ENCODE data around the gene SH2B3. TPM values are rescaled to one million over a fixed set of nuclear protein-coding genes. Genes with fewer than 3 reads are reported as not detected.

The SH2B3 gene
- total and polyA plus RNA-seq, 2 of the 13 experiments (the other 11 are each of a cell fraction or from before 2014, with no cell fraction given): 6.8 to 6.9 TPM

DNA sequence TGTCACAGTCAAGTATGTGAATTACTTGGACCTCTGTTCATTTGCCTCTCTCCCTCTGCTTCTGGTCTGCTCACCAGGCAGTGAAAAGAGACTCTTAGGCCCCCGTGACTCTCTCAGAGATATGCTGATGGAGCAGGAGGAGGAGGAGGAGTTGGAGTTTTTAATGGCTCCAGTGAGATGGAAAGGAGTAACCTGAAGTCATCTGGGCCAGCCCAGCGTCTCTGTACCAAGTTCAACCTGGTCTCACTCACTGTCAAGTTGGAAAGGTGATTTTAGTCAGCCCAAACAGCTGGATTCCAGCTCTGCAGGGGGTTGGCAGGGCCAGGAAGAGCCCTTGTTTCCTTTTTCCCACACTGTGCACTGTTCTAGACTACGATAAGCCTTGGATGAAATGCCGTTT is 48.6 kb downstream of the SH2B3 start:
- Histone ChIP-seq H3K36me3 (replicated peaks in 1 of 2; ENCODE audit: control insufficient read depth in 1 of 2, insufficient read depth in 2 of 2, low read length in 2 of 2) (peaks cover 41 to 83% of the 10 kb centered on the region in 2 experiments), H3K4me1 (ENCODE audit: insufficient read depth, low read length) (no peaks in the 10 kb centered on the region), H3K79me2 (ENCODE audit: insufficient read depth, low read length) (no peaks in the 10 kb centered on the region), H3K9me3 (ENCODE audit: low read length) (no peaks in the 10 kb centered on the region), H3K27ac (ENCODE audit: extremely low read length, insufficient read depth, low read length) (no peak overlapping the region), H2AFZ (ENCODE audit: low read length) (no peak overlapping the region), H3K4me3 (replicated peaks in 1 of 3; ENCODE audit: insufficient read depth in 1 of 3, low read depth in 2 of 3, low read length in 3 of 3) (no peak overlapping the region), H3K4me2 (ENCODE audit: low read depth, low read length) (no peak overlapping the region), H3K9ac (ENCODE audit: insufficient read depth, low read depth, low read length) (no peak overlapping the region), H4K20me1 (ENCODE audit: insufficient read depth, low read length) (0 out of 2 replicates have a peak, but pooled peaks cover 8% of the 10 kb centered on the region), H3K27me3 (ENCODE audit: control insufficient read depth in 1 of 2, insufficient read depth in 2 of 2, low read length in 2 of 2) (no peaks in the 10 kb centered on the region)
- POLR2A ChIA-PET: no interaction called here
- FAIRE-seq (no peak), ATAC-seq (no peak), DNase-seq (ENCODE audit: low spot score) (no peak)
- TF ChIP-seq, protein P1, sequence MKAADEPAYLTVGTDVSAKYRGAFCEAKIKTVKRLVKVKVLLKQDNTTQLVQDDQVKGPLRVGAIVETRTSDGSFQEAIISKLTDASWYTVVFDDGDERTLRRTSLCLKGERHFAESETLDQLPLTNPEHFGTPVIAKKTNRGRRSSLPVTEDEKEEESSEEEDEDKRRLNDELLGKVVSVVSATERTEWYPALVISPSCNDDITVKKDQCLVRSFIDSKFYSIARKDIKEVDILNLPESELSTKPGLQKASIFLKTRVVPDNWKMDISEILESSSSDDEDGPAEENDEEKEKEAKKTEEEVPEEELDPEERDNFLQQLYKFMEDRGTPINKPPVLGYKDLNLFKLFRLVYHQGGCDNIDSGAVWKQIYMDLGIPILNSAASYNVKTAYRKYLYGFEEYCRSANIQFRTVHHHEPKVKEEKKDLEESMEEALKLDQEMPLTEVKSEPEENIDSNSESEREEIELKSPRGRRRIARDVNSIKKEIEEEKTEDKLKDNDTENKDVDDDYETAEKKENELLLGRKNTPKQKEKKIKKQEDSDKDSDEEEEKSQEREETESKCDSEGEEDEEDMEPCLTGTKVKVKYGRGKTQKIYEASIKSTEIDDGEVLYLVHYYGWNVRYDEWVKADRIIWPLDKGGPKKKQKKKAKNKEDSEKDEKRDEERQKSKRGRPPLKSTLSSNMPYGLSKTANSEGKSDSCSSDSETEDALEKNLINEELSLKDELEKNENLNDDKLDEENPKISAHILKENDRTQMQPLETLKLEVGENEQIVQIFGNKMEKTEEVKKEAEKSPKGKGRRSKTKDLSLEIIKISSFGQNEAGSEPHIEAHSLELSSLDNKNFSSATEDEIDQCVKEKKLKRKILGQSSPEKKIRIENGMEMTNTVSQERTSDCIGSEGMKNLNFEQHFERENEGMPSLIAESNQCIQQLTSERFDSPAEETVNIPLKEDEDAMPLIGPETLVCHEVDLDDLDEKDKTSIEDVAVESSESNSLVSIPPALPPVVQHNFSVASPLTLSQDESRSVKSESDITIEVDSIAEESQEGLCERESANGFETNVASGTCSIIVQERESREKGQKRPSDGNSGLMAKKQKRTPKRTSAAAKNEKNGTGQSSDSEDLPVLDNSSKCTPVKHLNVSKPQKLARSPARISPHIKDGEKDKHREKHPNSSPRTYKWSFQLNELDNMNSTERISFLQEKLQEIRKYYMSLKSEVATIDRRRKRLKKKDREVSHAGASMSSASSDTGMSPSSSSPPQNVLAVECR (CRISPR knock-in tag; IDR thresholded peaks at IDR 0.05; ENCODE audit: borderline replicate concordance): no peak
- TF ChIP-seq ZNF44 (CRISPR knock-in tag; IDR thresholded peaks at IDR 0.05): no peak
- no peak for TF ChIP-seq ZNF235 (CRISPR knock-in tag; IDR thresholded peaks at IDR 0.05; ENCODE audit: borderline replicate concordance)
- TF ChIP-seq, protein P2, sequence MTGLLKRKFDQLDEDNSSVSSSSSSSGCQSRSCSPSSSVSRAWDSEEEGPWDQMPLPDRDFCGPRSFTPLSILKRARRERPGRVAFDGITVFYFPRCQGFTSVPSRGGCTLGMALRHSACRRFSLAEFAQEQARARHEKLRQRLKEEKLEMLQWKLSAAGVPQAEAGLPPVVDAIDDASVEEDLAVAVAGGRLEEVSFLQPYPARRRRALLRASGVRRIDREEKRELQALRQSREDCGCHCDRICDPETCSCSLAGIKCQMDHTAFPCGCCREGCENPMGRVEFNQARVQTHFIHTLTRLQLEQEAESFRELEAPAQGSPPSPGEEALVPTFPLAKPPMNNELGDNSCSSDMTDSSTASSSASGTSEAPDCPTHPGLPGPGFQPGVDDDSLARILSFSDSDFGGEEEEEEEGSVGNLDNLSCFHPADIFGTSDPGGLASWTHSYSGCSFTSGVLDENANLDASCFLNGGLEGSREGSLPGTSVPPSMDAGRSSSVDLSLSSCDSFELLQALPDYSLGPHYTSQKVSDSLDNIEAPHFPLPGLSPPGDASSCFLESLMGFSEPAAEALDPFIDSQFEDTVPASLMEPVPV (CRISPR knock-in tag; IDR thresholded peaks at IDR 0.05): no peak
- no peak for TF ChIP-seq ZBTB3 (CRISPR knock-in tag; IDR thresholded peaks at IDR 0.05; ENCODE audit: borderline replicate concordance, low read depth)
- TF ChIP-seq POLR2A (IDR thresholded peaks at IDR 0.05; ENCODE audit: insufficient read depth in 1 of 2, low read depth in 2 of 2, low read length in 2 of 2): no peak
- no peak for TF ChIP-seq ZNF263 (CRISPR knock-in tag; IDR thresholded peaks at IDR 0.05)
- TF ChIP-seq FOXA3 (CRISPR knock-in tag; IDR thresholded peaks at IDR 0.05): no peak
- TF ChIP-seq, protein P3, sequence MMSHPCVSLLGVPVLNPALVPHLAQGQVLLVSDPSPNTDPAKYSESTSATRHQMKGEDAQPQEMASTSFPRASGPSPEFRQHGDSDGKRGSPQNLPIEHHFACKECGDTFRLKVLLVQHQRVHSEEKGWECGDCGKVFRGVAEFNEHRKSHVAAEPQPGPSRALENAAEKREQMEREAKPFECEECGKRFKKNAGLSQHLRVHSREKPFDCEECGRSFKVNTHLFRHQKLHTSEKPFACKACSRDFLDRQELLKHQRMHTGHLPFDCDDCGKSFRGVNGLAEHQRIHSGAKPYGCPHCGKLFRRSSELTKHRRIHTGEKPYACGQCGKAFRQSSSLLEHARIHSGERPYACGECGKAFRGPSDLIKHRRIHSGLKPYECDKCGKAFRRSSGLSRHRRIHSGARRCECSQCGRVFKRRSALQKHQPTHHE (CRISPR knock-in tag; IDR thresholded peaks at IDR 0.05; ENCODE audit: borderline replicate concordance): no peak
- no peak for TF ChIP-seq ZFAT (CRISPR knock-in tag; conservative IDR thresholded peaks at IDR 0.05)
- TF ChIP-seq, protein P4, sequence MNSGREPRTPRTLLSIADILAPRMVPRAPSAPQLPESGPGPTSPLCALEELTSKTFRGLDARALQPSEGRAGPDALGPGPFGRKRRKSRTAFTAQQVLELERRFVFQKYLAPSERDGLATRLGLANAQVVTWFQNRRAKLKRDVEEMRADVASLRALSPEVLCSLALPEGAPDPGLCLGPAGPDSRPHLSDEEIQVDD (CRISPR knock-in tag; IDR thresholded peaks at IDR 0.05; ENCODE audit: borderline replicate concordance): no peak
- TF ChIP-seq ZNF274 (CRISPR knock-in tag; IDR thresholded peaks at IDR 0.05): no peak
- no peak for TF ChIP-seq NFKB2 (CRISPR knock-in tag; IDR thresholded peaks at IDR 0.05; ENCODE audit: borderline replicate concordance)
- TF ChIP-seq REL (CRISPR knock-in tag; conservative IDR thresholded peaks at IDR 0.05): no peak
- TF ChIP-seq SRSF9 (IDR thresholded peaks at IDR 0.05; ENCODE audit: borderline replicate concordance, insufficient read depth, low read depth, low read length, poor library complexity, severe bottlenecking): no peak
- TF ChIP-seq, protein P5, sequence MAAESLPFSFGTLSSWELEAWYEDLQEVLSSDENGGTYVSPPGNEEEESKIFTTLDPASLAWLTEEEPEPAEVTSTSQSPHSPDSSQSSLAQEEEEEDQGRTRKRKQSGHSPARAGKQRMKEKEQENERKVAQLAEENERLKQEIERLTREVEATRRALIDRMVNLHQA (CRISPR knock-in tag; IDR thresholded peaks at IDR 0.05): no peak
- CTCF ChIA-PET (ENCODE audit: low intra/inter-chr PET ratio, low total read pairs): no interaction called here
- in situ Hi-C loops (cut with HindIII; ENCODE audit: extremely low pct_ligation_motif_present, low pct_unique_long_range_greater_than_20kb) (loop anchor here (5.0 kb wide), 1 partner anchor 57 kb away; no protein-coding TSS in a partner anchor), intact Hi-C loops (cut with micrococcal nuclease; ENCODE audit: unreplicated experiment) (no loop called here)
- WGBS (ENCODE audit: low lambda C conversion rate): 97% methylated on average over 4 of the region's 4 CpGs
- no TSS peak for BruUV-seq (replicated peaks)

Measured in HepG2 (cell line).